ENCODE data around the gene ZMIZ1. TPM values are rescaled to one million over a fixed set of nuclear protein-coding genes. Genes with fewer than 3 reads are reported as not detected.

ZMIZ1 gene
- total RNA-seq, 1 experiment from 2014 or later: 28.4 TPM

- RAD21 ChIA-PET (ENCODE audit: low non-redundant PET in 1 of 2, low total read pairs in 2 of 2, uncharacterized antibody in 2 of 2, unreplicated experiment in 2 of 2): no interaction called here
- Histone ChIP-seq H3K9me3 (ENCODE audit: control insufficient read depth in 1 of 2, insufficient read depth in 1 of 2, low read depth in 1 of 2, low read length in 2 of 2) (no peaks in the 10 kb centered on the region), H3K4me2 (ENCODE audit: low read length) (no peak overlapping the region), H2AFZ (ENCODE audit: low read depth, low read length, poor library complexity, severe bottlenecking) (no peak overlapping the region), H3K27me3 (ENCODE audit: insufficient read depth, low read length) (no peaks in the 10 kb centered on the region), H3K9me2 (ENCODE audit: insufficient read depth) (no peaks in the 10 kb centered on the region), H3K4me1 (ENCODE audit: control insufficient read depth in 1 of 2, insufficient read depth in 2 of 2, low read length in 2 of 2) (0 out of 4 replicates have a peak, but pooled peaks cover 0 to 4% of the 10 kb centered on the region in 2 experiments), H3K4me3 (replicated peaks in 1 of 2; ENCODE audit: low read depth in 1 of 2, low read length in 2 of 2) (no peak overlapping the region), H3K36me3 (ENCODE audit: control insufficient read depth in 1 of 2, insufficient read depth in 2 of 2, low read length in 2 of 2) (no peaks in the 10 kb centered on the region), H3K27ac (ENCODE audit: low read depth, low read length) (no peak overlapping the region), H4K20me1 (ENCODE audit: insufficient read depth) (no peaks in the 10 kb centered on the region), H3K9ac (ENCODE audit: low read length) (no peak overlapping the region), H3K79me2 (ENCODE audit: insufficient read depth, low read length) (no peaks in the 10 kb centered on the region)
- CTCF ChIA-PET: no interaction called here
- TF ChIP-seq FOSL1 (IDR thresholded peaks at IDR 0.05; ENCODE audit: low read depth) (no peak), RAD21 (IDR thresholded peaks at IDR 0.05; ENCODE audit: low read depth) (no peak), JUND (IDR thresholded peaks at IDR 0.05) (no peak), SRF (IDR thresholded peaks at IDR 0.05; ENCODE audit: low read depth) (no peak), SIN3A (IDR thresholded peaks at IDR 0.05; ENCODE audit: low read depth) (no peak), CEBPB (IDR thresholded peaks at IDR 0.05; ENCODE audit: low read depth) (no peak), ELF1 (IDR thresholded peaks at IDR 0.05; ENCODE audit: borderline replicate concordance, low read depth) (no peak), POLR2A (IDR thresholded peaks at IDR 0.05; ENCODE audit: borderline replicate concordance, extremely low read depth, insufficient read depth, insufficient read length) (no peak), CTCF (IDR thresholded peaks at IDR 0.05 in 2 of 3, conservative IDR thresholded peaks at IDR 0.05 in 1 of 3; ENCODE audit: borderline replicate concordance in 1 of 3, insufficient read depth in 1 of 3, low read depth in 2 of 3, low read length in 2 of 3) (no peak), ZFX (IDR thresholded peaks at IDR 0.05) (no peak), EZH2 (IDR thresholded peaks at IDR 0.05) (no peak), CBX3 (IDR thresholded peaks at IDR 0.05; ENCODE audit: low read depth) (no peak)
- TF ChIP-seq, protein P1, sequence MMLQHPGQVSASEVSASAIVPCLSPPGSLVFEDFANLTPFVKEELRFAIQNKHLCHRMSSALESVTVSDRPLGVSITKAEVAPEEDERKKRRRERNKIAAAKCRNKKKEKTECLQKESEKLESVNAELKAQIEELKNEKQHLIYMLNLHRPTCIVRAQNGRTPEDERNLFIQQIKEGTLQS (IDR thresholded peaks at IDR 0.05): no peak
- intact Hi-C loops (cut with micrococcal nuclease): no loop called here
- DNase-seq (ENCODE audit: low read depth, low spot score) (no peak), ATAC-seq (no peak)
- BruUV-seq (replicated peaks): no TSS peak
- POLR2A ChIA-PET: no interaction called here
Measured at GRCh38 chr10:79286318-79286951, 217.7 kb downstream of the ZMIZ1 start.
